Stimulated activated CD4-positive, alpha-beta T cell treated with anti-CD3 and anti-CD28 coated beads, Interleukin-1b, Interleukin-23, amount 100 ng/mL, for 24 hours (primary cell): Measurements from ENCODE around the gene FRMD5.

ENCODE experiments used
- DNase-seq, 4 experiments: peaks; one replicate each; pipeline ENCODE4 v3.0.0-alpha.2; 2020; ENCODE audit warnings: low read depth in 4 of 4, low spot score in 1 of 4

Gene FRMD5

DNA sequence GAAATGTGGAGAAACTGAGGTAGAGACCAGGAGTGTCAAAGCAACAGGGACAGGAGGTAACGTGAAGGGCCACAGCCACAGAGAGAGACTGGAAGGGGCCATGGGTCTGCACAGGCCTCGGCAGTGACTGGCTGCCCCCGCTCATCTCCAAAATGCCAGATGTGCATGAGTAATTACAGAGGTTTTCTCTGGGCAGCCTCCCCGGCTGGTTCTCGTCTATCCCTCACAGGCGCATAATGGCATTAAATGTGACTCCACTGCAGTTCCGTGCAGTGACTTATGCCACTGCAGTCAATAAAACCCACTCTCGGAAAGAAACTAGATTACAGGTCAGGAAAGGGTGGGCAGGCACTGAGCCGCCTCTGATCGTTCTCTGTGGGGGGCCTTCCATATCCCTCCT lies 293.6 kb downstream of the FRMD5 start:
- no peak for DNase-seq

DNA sequence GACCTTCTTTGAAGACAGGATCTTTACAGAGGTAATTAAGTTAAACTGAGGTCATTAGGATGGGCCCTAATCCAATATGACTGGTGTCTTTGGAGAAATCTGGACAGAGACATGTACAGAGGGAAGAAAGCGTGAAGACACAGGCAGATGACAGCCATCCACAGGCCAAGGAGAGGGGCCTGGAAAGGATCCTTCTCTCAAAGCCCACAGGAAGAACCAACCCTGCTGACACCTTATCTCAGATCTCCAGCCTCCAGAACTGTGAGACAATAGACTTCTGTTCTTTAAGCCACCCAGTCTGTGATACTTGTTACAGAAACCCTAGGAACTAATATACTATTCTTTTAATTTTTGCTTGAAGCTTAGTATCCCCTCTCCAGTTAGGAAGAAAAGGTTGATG lies 294.1 kb downstream of the FRMD5 start:
- DNase-seq = no peak

DNA sequence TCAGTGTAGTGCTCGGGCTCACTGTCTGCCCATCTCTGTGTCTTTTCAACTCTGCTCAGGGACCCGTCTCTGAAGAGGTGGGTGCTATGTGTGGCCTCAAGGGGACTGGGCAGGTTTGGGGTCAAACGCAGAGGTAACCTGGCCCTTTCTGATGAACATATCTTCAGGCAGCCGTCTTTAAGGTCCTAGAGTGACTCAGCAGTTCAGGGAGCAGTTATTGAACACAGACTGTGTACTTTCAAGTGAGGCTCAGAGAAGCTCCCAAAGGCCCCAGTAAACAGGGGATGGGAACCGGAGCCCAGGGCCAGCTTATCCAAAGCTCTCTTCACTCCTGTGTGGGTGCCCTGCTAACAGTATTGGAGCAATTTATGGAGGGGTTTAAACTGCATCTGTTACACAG lies 295.1 kb downstream of the FRMD5 start:
- no peak for DNase-seq

DNA sequence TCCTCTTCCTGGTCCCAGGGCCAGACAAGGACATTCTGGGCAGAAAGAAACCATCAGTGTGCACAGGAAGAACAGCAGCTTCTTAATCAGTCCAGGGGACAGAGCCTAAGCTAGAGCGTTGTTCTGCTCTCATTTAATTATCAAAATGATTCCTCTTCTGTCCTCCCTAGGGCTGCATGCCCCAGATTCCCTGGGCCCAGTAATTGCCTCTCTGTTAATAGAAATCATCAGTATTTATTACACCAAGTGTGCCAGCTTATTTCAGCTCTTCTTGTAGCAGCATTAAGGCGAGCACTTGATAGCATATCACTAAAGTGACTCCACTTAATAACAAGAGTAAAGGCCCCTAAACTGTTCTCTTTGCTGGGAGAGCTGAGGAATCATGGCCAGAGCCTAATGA lies 296.2 kb downstream of the FRMD5 start:
- DNase-seq = no peak

GRCh38 chr15:43896543-43896942 lies 298.5 kb downstream of the FRMD5 start:
- DNase-seq = no peak

DNA sequence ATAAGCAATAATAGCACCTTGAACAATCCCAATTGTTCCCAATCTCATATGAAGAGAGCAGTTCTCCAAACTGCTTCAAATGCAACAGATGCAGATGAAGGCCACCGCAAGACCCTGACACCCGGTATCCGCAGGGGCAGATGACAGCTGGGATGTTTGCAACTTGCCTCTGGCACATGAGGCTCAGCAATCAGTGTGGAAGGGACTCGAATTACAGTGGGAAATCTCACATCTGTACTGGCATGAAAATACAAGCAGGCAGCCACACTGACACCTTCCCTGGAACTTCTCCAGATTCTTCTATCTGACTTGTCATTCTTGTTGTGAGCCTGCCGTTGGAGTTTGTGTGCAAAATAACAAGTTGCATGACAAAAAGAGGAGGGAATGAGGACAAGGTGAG lies 299.5 kb downstream of the FRMD5 start:
- DNase-seq = no peak

DNA sequence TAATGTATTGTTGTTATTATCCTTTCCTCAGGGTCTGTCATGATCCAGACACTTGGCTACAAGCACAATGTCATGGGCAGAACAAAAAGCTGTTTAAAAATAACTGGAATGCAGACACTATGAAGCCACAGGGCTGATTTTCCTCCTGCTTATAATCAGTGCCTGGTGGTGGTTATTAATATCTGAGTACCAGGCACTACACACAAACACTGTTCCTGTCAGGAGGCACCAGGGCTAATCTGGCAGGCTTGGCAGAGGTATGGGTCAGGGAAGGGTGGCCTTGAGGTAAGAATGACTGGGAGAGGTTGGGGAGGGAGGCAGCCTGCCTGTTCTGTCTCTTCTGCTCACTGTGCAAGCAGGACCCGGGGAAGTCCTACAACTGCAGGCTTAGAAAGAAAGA lies 301.1 kb downstream of the FRMD5 start:
- DNase-seq = no peak

DNA sequence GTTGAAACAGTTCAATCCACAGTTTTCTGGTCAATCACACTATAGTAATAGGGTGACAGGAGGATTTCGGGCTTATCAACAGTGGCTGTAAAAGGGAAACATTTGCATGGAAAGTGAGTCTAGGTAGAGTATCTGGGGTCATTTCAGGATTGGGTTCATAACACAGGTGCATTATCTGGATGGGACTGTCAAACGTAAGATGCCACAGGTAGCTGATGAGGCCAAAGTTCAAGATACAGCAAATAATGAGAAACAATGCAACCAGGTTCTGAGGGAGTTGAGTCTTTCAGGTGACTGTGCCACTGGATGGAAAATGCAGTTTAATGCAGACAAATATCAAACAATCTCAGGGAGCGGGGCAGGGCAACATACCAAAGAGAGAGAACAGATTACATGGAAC lies 306.0 kb downstream of the FRMD5 start:
- no peak for DNase-seq

- DNase-seq = no peak
Observed at GRCh38 chr15:43887901-43888300, 307.2 kb downstream of the FRMD5 start.

DNA sequence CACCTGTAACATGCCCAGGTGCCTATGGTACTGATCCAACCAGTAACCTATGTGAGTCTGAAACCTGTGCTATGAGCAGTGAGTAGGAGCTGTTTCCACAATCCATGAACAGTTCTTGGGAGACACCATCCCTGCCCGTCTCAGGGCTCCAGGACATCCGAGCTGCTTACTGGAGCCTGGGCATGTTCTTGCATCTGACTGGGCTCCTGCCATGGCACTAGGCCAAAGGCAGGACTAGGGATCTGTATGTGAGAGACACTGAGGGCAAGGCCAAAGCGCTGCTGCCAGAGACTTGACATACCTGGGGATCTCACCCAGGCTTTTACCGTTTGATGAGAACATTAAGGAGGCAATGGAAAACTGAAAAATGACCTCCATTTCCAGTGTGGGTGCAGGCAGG lies 308.5 kb downstream of the FRMD5 start:
- no peak for DNase-seq

GRCh38 chr15:43883571-43883970 lies 311.5 kb downstream of the FRMD5 start:
- no peak for DNase-seq

GRCh38 chr15:43881944-43882343 lies 313.1 kb downstream of the FRMD5 start:
- no peak for DNase-seq

DNA sequence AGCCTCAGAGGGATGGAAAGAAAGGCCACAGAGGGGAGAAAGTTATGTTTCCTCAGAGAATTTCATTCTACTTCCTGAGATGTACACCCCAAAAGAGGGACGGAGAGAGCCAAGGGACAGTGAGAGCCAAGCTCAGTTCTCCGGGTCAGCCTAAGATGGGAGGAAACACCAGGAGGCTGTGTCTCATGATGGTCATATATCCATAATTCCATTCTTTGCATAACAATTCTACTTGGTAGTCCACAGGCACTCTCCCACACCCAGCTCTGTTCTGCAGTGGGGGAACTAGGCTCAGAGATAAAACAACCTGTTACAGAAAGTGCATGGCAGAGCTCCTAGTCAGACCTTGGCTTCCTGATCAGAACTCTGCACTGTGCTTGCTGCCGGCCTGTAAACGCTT lies 313.8 kb downstream of the FRMD5 start:
- DNase-seq = no peak

- DNase-seq = no peak
Observed at GRCh38 chr15:43880406-43881194, 314.5 kb downstream of the FRMD5 start.

GRCh38 chr15:43879386-43880355 lies 315.4 kb downstream of the FRMD5 start:
- DNase-seq = no peak

GRCh38 chr15:43878446-43878845 lies 316.6 kb downstream of the FRMD5 start:
- DNase-seq = no peak

GRCh38 chr15:43877371-43877770 lies 317.7 kb downstream of the FRMD5 start:
- no peak for DNase-seq

- no peak for DNase-seq
Observed at GRCh38 chr15:43876872-43877271, 318.2 kb downstream of the FRMD5 start.

- DNase-seq = no peak
Observed at GRCh38 chr15:43873651-43874050, 321.4 kb downstream of the FRMD5 start.

DNA sequence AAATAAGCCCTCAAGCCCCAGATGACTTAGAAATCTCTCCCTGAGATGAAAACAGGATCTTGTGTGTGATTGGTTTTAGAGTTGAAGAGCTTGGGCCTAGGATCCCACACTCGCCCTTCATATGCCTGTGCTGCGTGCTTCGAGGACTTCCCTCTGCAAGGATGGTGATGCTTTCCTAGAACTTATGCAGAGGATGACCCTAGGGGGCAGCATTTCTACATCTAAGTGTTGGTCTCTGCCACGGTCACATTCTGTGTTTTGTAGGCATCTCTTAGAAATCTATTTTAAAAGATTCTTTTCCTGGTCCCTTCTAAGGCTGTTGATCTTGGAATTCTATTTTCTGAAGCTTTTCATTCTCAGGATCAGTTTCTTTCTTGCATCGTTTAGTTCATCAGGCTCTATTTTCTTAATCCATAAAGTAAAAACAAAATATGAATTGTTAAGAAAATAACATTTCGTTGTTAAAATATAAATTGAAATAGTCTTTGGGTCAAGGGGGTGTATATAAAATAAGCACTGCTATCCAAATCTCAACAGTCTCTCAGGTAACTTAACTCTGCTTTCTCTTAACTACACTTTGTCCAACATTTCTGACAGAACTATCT lies 322.6 kb downstream of the FRMD5 start:
- DNase-seq = no peak

DNA sequence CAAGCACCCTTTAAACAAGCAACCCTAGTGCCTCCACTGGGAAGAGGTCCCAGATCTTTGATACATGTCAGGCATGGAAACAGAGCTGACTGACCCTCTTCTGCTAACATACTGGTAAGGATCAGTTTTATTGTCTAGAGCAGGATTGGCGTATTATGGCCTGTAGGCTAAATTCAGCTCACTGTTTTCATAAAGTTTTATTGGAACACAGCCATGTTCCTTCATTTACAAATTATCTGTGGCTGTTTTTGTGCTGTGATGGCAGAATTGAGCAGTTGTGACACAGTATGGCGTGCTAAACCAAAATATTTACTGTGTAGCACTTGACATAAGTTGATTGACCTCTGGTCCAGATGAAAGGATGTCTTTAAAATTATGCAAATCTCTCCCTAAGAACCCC lies 323.2 kb downstream of the FRMD5 start:
- no peak for DNase-seq

DNA sequence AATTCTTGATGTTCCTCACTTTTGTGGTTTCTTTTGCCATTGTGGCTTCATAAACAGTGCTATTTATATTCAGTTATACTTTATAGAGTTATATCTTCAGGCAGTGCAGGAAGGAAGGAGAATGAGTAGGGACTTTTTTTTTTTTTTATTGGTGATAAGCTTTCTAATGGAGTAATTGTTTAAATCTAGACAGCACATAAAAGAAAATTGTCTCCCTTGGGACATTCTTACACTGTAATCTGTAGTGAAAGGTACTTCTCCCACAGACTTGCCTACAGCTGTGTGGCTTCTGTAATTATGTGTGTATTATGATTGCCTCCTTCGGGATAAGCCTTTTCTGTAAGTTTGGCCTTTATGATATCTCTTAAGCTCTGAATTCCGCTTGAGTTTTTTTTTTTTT lies 326.7 kb downstream of the FRMD5 start:
- no peak for DNase-seq
